ENCODE measurements around the gene YDJC. TPM values are rescaled to one million over a fixed set of nuclear protein-coding genes. Genes with fewer than 3 reads are reported as not detected.

Gene YDJC
- total and polyA plus RNA-seq, 9 of the 15 experiments (the other 6 are each of a cell fraction or from before 2014, with no cell fraction given) = 13.5 to 871 (median 164) TPM

DNA sequence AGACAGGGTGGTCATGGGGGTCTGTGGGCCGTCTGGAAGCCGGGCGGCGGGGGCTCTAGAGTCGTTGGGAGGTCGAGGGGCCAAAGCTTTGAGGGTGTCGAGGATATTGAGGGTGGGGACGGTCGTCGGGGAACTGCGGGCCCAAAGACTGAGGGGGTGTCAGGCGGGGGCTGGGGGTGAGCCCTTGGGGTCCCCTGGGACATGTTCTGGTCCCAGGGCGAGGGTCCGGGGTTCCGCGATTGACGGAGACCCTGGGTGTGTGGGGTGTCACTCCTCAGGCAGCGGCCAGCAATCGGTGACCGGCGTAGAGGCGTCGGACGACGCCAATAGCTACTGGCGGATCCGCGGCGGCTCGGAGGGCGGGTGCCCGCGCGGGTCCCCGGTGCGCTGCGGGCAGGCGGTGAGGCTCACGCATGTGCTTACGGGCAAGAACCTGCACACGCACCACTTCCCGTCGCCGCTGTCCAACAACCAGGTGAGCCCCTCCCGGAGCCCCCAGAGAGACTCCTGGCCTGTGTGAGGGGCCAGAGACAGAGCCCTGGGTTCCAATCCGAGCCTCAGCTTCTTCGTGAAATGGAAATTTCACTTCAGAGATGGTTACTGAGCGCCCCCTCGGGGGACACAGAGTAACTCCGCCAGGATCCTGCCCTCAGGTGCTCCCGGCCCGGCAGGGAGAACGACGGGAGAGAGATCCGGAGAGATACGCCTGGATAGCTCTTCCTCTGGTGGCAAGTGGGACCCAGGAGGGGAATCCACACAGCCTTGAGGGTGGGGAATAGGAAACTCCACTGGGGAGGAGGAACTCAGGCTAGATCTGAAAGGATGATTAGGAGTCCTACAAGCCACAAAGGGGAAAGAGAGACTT, 13.0 kb upstream of the YDJC start (continued):
- no peak for TF ChIP-seq ESRRA (IDR thresholded peaks at IDR 0.05; ENCODE audit: borderline replicate concordance, low read depth)
- TF ChIP-seq RBM25 (IDR thresholded peaks at IDR 0.05; ENCODE audit: low read depth, low read length, severe bottlenecking) = no peak
- no peak for TF ChIP-seq HNRNPUL1 (IDR thresholded peaks at IDR 0.05; ENCODE audit: low read length)
- TF ChIP-seq ZFP1 (CRISPR knock-in tag; IDR thresholded peaks at IDR 0.05) = no peak
- TF ChIP-seq TCF7L2 (IDR thresholded peaks at IDR 0.05; ENCODE audit: low read depth, low read length) = 0 out of 2 replicates have a peak, but pooled peaks have one; percentile 43
- no peak for TF ChIP-seq ZNF239 (CRISPR knock-in tag; IDR thresholded peaks at IDR 0.05)
- no peak for TF ChIP-seq NCOA1 (IDR thresholded peaks at IDR 0.05; ENCODE audit: low read depth)
- TF ChIP-seq, protein P1, sequence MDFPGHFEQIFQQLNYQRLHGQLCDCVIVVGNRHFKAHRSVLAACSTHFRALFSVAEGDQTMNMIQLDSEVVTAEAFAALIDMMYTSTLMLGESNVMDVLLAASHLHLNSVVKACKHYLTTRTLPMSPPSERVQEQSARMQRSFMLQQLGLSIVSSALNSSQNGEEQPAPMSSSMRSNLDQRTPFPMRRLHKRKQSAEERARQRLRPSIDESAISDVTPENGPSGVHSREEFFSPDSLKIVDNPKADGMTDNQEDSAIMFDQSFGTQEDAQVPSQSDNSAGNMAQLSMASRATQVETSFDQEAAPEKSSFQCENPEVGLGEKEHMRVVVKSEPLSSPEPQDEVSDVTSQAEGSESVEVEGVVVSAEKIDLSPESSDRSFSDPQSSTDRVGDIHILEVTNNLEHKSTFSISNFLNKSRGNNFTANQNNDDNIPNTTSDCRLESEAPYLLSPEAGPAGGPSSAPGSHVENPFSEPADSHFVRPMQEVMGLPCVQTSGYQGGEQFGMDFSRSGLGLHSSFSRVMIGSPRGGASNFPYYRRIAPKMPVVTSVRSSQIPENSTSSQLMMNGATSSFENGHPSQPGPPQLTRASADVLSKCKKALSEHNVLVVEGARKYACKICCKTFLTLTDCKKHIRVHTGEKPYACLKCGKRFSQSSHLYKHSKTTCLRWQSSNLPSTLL (IDR thresholded peaks at IDR 0.05) = no peak
- no peak for TF ChIP-seq HMG20B (CRISPR knock-in tag; IDR thresholded peaks at IDR 0.05)
- no peak for TF ChIP-seq SREBF2 (CRISPR knock-in tag; IDR thresholded peaks at IDR 0.05)
- TF ChIP-seq BRD4 (IDR thresholded peaks at IDR 0.05) = peak; percentile 99
- no peak for TF ChIP-seq SLC30A9 (CRISPR knock-in tag; IDR thresholded peaks at IDR 0.05)
- TF ChIP-seq, protein P2, sequence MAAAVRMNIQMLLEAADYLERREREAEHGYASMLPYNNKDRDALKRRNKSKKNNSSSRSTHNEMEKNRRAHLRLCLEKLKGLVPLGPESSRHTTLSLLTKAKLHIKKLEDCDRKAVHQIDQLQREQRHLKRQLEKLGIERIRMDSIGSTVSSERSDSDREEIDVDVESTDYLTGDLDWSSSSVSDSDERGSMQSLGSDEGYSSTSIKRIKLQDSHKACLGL (CRISPR knock-in tag; IDR thresholded peaks at IDR 0.05; ENCODE audit: borderline replicate concordance, poor library complexity, severe bottlenecking) = no peak
- no peak for TF ChIP-seq MAFG (tag; conservative IDR thresholded peaks at IDR 0.05)
- no peak for TF ChIP-seq SNIP1 (IDR thresholded peaks at IDR 0.05; ENCODE audit: low read depth)
- peak; percentile 88 to 92 for TF ChIP-seq TBL1XR1 (IDR thresholded peaks at IDR 0.05; ENCODE audit: low read length in 2 of 2)
- TF ChIP-seq ELF2 (CRISPR knock-in tag; IDR thresholded peaks at IDR 0.05) = no peak
- TF ChIP-seq, protein P3, sequence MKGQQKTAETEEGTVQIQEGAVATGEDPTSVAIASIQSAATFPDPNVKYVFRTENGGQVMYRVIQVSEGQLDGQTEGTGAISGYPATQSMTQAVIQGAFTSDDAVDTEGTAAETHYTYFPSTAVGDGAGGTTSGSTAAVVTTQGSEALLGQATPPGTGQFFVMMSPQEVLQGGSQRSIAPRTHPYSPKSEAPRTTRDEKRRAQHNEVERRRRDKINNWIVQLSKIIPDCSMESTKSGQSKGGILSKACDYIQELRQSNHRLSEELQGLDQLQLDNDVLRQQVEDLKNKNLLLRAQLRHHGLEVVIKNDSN (CRISPR knock-in tag; IDR thresholded peaks at IDR 0.05) = no peak
- TF ChIP-seq, protein P4, sequence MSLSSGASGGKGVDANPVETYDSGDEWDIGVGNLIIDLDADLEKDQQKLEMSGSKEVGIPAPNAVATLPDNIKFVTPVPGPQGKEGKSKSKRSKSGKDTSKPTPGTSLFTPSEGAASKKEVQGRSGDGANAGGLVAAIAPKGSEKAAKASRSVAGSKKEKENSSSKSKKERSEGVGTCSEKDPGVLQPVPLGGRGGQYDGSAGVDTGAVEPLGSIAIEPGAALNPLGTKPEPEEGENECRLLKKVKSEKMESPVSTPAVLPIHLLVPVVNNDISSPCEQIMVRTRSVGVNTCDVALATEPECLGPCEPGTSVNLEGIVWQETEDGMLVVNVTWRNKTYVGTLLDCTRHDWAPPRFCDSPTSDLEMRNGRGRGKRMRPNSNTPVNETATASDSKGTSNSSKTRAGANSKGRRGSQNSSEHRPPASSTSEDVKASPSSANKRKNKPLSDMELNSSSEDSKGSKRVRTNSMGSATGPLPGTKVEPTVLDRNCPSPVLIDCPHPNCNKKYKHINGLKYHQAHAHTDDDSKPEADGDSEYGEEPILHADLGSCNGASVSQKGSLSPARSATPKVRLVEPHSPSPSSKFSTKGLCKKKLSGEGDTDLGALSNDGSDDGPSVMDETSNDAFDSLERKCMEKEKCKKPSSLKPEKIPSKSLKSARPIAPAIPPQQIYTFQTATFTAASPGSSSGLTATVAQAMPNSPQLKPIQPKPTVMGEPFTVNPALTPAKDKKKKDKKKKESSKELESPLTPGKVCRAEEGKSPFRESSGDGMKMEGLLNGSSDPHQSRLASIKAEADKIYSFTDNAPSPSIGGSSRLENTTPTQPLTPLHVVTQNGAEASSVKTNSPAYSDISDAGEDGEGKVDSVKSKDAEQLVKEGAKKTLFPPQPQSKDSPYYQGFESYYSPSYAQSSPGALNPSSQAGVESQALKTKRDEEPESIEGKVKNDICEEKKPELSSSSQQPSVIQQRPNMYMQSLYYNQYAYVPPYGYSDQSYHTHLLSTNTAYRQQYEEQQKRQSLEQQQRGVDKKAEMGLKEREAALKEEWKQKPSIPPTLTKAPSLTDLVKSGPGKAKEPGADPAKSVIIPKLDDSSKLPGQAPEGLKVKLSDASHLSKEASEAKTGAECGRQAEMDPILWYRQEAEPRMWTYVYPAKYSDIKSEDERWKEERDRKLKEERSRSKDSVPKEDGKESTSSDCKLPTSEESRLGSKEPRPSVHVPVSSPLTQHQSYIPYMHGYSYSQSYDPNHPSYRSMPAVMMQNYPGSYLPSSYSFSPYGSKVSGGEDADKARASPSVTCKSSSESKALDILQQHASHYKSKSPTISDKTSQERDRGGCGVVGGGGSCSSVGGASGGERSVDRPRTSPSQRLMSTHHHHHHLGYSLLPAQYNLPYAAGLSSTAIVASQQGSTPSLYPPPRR (CRISPR knock-in tag; IDR thresholded peaks at IDR 0.05; ENCODE audit: borderline replicate concordance) = no peak

Measured in K562 (cell line).